ENCODE data around the gene CHPT1. TPM values are rescaled to one million over a fixed set of nuclear protein-coding genes. Genes with fewer than 3 reads are reported as not detected.

CHPT1 gene
- total and polyA plus RNA-seq, 5 donors from 2014 or later = 2.8 to 15.3 (median 10.2) TPM

- Histone ChIP-seq H3K27ac (ENCODE audit: insufficient read depth, low read length, poor library complexity, severe bottlenecking) (no peak overlapping the region), H3K4me3 (ENCODE audit: low read depth, low read length) (no peak overlapping the region), H3K9me3 (ENCODE audit: control insufficient read depth in 2 of 2, low read length in 2 of 2) (no peaks in the 10 kb centered on the region), H3K4me1 (ENCODE audit: control insufficient read depth, insufficient read depth, low read length, poor library complexity, severe bottlenecking) (no peaks in the 10 kb centered on the region), H3K36me3 (ENCODE audit: control insufficient read depth, insufficient read depth, low read length) (no peaks in the 10 kb centered on the region), H3K27me3 (ENCODE audit: control insufficient read depth, insufficient read depth, low read length) (peaks cover 14% of the 10 kb centered on the region)
- DNase-seq (no peak), ATAC-seq (ENCODE audit: low read depth in 2 of 2) (no peak)
- H3K27me3 Mint-ChIP-seq = peaks cover 18% of the 10 kb centered on the region
- H3K4me3 Mint-ChIP-seq = no peak overlapping the region
- peaks cover 0 to 5% (median 0%) of the 10 kb centered on the region in 7 donors for H3K9me3 Mint-ChIP-seq
- no peak overlapping the region for H3K27ac Mint-ChIP-seq
- H3K36me3 Mint-ChIP-seq = no peaks in the 10 kb centered on the region
- peaks cover 0 to 2% (median 0%) of the 10 kb centered on the region in 4 donors for H3K4me1 Mint-ChIP-seq
These were observed 12.3 kb upstream of the CHPT1 start for GRCh38 chr12:101685092-101685491.

DNA sequence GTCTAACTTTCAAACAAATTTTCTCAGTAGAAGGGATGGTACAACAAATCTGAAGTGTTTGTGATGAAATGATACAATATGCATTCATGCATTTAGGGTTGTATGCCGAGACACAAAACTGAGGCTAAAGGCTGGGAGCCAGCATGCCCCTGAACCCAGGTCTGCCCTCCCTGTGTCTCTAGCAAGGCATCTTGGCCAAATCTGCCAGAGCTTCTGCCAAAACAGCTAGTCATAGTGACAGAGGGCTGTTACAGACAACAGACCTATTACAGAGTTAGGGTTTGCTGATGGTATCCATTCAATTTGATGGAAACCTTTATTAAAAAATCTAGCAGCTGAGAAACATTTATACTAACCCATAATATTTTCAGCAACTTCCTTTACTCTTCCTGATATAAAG lies 11.3 kb upstream of the CHPT1 start:
- Mint-ChIP-seq H3K27me3 (peaks cover 13% of the 10 kb centered on the region), H3K36me3 (no peaks in the 10 kb centered on the region), H3K4me3 (no peak overlapping the region), H3K9me3 (peaks cover 0 to 5% (median 0%) of the 10 kb centered on the region in 7 donors), H3K4me1 (peaks cover 0 to 2% (median 0%) of the 10 kb centered on the region in 4 donors), H3K27ac (no peak overlapping the region)
- ATAC-seq (ENCODE audit: low read depth in 2 of 2) (no peak), DNase-seq (no peak)
- H3K4me3 ChIP-seq (ENCODE audit: low read depth, low read length) = no peak overlapping the region
- H3K27ac ChIP-seq (ENCODE audit: insufficient read depth, low read length, poor library complexity, severe bottlenecking) = no peak overlapping the region
- no peaks in the 10 kb centered on the region for H3K4me1 ChIP-seq (ENCODE audit: control insufficient read depth, insufficient read depth, low read length, poor library complexity, severe bottlenecking)
- no peaks in the 10 kb centered on the region for H3K9me3 ChIP-seq (ENCODE audit: control insufficient read depth in 2 of 2, low read length in 2 of 2)
- H3K36me3 ChIP-seq (ENCODE audit: control insufficient read depth, insufficient read depth, low read length) = no peaks in the 10 kb centered on the region
- peaks cover 14% of the 10 kb centered on the region for H3K27me3 ChIP-seq (ENCODE audit: control insufficient read depth, insufficient read depth, low read length)

- no peak overlapping the region for H3K4me3 ChIP-seq (ENCODE audit: low read depth, low read length)
- H3K27ac Mint-ChIP-seq = no peak overlapping the region
- no peaks in the 10 kb centered on the region for H3K36me3 Mint-ChIP-seq
- H3K4me1 ChIP-seq (ENCODE audit: control insufficient read depth, insufficient read depth, low read length, poor library complexity, severe bottlenecking) = no peaks in the 10 kb centered on the region
- ATAC-seq (ENCODE audit: low read depth in 2 of 2) (no peak), DNase-seq (no peak)
- H3K36me3 ChIP-seq (ENCODE audit: control insufficient read depth, insufficient read depth, low read length) = no peaks in the 10 kb centered on the region
- no peak overlapping the region for H3K27ac ChIP-seq (ENCODE audit: insufficient read depth, low read length, poor library complexity, severe bottlenecking)
- H3K9me3 ChIP-seq (ENCODE audit: control insufficient read depth in 2 of 2, low read length in 2 of 2) = no peaks in the 10 kb centered on the region
- peaks cover 14% of the 10 kb centered on the region for H3K27me3 Mint-ChIP-seq
- peaks cover 0 to 6% (median 2%) of the 10 kb centered on the region in 4 donors for H3K4me1 Mint-ChIP-seq
- no peak overlapping the region for H3K4me3 Mint-ChIP-seq
- peaks cover 3% of the 10 kb centered on the region for H3K27me3 ChIP-seq (ENCODE audit: control insufficient read depth, insufficient read depth, low read length)
- peaks cover 0 to 2% (median 0%) of the 10 kb centered on the region in 7 donors for H3K9me3 Mint-ChIP-seq
These were observed 6.8 kb upstream of the CHPT1 start for GRCh38 chr12:101690544-101691098.

DNA sequence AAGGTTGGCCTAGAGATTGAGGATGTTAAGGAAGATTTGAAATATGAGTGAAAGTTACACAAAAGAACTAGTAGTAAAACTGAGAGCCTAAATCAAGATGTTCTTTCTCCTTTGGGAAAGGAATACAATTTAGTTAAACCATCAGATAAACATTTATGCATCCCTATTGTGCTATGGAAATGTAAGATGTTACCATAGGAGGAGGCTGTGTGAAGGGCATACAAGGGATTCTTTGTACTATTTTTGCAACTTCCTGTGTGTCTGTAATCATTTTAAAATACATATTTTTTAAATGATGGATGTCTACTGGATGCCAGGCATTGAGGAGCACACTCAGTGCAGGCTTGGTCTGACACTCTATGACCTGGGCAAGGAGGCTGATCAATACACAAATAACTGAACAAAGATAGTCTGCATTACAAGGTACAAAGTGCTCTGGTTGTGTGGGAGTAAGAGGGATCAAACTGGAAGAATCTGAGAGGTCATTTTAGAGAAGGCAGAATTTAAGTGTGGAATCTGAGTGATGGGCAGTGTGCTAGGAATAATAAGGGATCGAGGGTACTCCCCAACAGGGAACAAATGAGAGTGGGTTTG lies 5.8 kb upstream of the CHPT1 start:
- Histone ChIP-seq H3K9me3 (ENCODE audit: control insufficient read depth in 2 of 2, low read length in 2 of 2) (no peaks in the 10 kb centered on the region), H3K27me3 (ENCODE audit: control insufficient read depth, insufficient read depth, low read length) (no peaks in the 10 kb centered on the region), H3K36me3 (ENCODE audit: control insufficient read depth, insufficient read depth, low read length) (no peaks in the 10 kb centered on the region), H3K4me1 (ENCODE audit: control insufficient read depth, insufficient read depth, low read length, poor library complexity, severe bottlenecking) (no peaks in the 10 kb centered on the region), H3K4me3 (ENCODE audit: low read depth, low read length) (no peak overlapping the region), H3K27ac (ENCODE audit: insufficient read depth, low read length, poor library complexity, severe bottlenecking) (no peak overlapping the region)
- DNase-seq = no peak
- peaks cover 17% of the 10 kb centered on the region for H3K27me3 Mint-ChIP-seq
- no peak for ATAC-seq (ENCODE audit: low read depth in 2 of 2)
- H3K9me3 Mint-ChIP-seq = peaks cover 0 to 2% (median 0%) of the 10 kb centered on the region in 7 donors
- H3K4me1 Mint-ChIP-seq = peaks cover 0 to 13% (median 6%) of the 10 kb centered on the region in 4 donors
- peak overlapping the region in 1 of 4 donors; percentile 15 for H3K4me3 Mint-ChIP-seq
- H3K36me3 Mint-ChIP-seq = no peaks in the 10 kb centered on the region
- no peak overlapping the region for H3K27ac Mint-ChIP-seq

- H3K4me1 Mint-ChIP-seq = peaks cover 0 to 29% (median 16%) of the 10 kb centered on the region in 4 donors
- no peak overlapping the region for H3K4me3 Mint-ChIP-seq
- Histone ChIP-seq H3K9me3 (ENCODE audit: control insufficient read depth in 2 of 2, low read length in 2 of 2) (no peaks in the 10 kb centered on the region), H3K4me1 (ENCODE audit: control insufficient read depth, insufficient read depth, low read length, poor library complexity, severe bottlenecking) (peaks cover 5% of the 10 kb centered on the region), H3K4me3 (ENCODE audit: low read depth, low read length) (no peak overlapping the region), H3K27me3 (ENCODE audit: control insufficient read depth, insufficient read depth, low read length) (no peaks in the 10 kb centered on the region), H3K36me3 (ENCODE audit: control insufficient read depth, insufficient read depth, low read length) (no peaks in the 10 kb centered on the region), H3K27ac (ENCODE audit: insufficient read depth, low read length, poor library complexity, severe bottlenecking) (no peak overlapping the region)
- no peak overlapping the region for H3K27ac Mint-ChIP-seq
- DNase-seq (no peak), ATAC-seq (ENCODE audit: low read depth in 2 of 2) (no peak)
- peaks cover 27% of the 10 kb centered on the region for H3K27me3 Mint-ChIP-seq
- peaks cover 0 to 1% (median 0%) of the 10 kb centered on the region in 7 donors for H3K9me3 Mint-ChIP-seq
- no peaks in the 10 kb centered on the region for H3K36me3 Mint-ChIP-seq
These were observed 3.1 kb upstream of the CHPT1 start for GRCh38 chr12:101694297-101694848.

- DNase-seq (no peak), ATAC-seq (ENCODE audit: low read depth in 2 of 2) (no peak)
- Mint-ChIP-seq H3K4me3 (peak overlapping the region in 1 of 4 donors; percentile 66), H3K27ac (no peak overlapping the region), H3K27me3 (peaks cover 33% of the 10 kb centered on the region), H3K4me1 (peaks cover 0 to 36% (median 18%) of the 10 kb centered on the region in 4 donors), H3K9me3 (no peaks in the 10 kb centered on the region), H3K36me3 (no peaks in the 10 kb centered on the region)
- Histone ChIP-seq H3K4me1 (ENCODE audit: control insufficient read depth, insufficient read depth, low read length, poor library complexity, severe bottlenecking) (peaks cover 5% of the 10 kb centered on the region), H3K27ac (ENCODE audit: insufficient read depth, low read length, poor library complexity, severe bottlenecking) (no peak overlapping the region), H3K9me3 (ENCODE audit: control insufficient read depth in 2 of 2, low read length in 2 of 2) (no peaks in the 10 kb centered on the region), H3K4me3 (ENCODE audit: low read depth, low read length) (no peak overlapping the region), H3K27me3 (ENCODE audit: control insufficient read depth, insufficient read depth, low read length) (no peaks in the 10 kb centered on the region), H3K36me3 (ENCODE audit: control insufficient read depth, insufficient read depth, low read length) (no peaks in the 10 kb centered on the region)
These were observed 2.5 kb upstream of the CHPT1 start for GRCh38 chr12:101694986-101695385.

DNA sequence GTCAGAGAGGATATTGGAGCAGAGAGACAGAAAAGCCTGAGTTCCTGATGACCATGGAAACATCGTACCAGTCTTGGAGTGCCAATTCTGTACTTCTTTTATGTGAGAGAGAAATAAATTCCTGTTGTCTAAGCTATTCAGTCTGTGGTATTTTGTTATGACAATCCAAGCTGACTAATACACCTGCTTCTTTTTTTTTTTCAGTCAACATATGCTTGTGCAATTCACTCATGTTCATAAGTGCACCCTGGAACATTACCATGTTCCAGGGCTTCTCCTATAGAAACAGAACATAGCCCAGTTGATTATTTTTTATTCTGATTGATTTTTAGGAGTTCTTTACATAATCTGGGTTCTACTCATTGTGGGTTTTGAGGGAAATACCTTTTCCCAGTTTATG lies 1.7 kb upstream of the CHPT1 start:
- DNase-seq = no peak
- no peak overlapping the region for H3K27ac ChIP-seq (ENCODE audit: insufficient read depth, low read length, poor library complexity, severe bottlenecking)
- no peaks in the 10 kb centered on the region for H3K36me3 ChIP-seq (ENCODE audit: control insufficient read depth, insufficient read depth, low read length)
- Mint-ChIP-seq H3K9me3 (no peaks in the 10 kb centered on the region), H3K27me3 (peaks cover 35% of the 10 kb centered on the region), H3K4me1 (peaks cover 0 to 43% (median 21%) of the 10 kb centered on the region in 4 donors), H3K27ac (peak overlapping the region in 2 of 3 donors; percentile 8 to 49), H3K36me3 (no peaks in the 10 kb centered on the region), H3K4me3 (peak overlapping the region in 2 of 4 donors; percentile 51 to 94)
- no peaks in the 10 kb centered on the region for H3K27me3 ChIP-seq (ENCODE audit: control insufficient read depth, insufficient read depth, low read length)
- peaks cover 5% of the 10 kb centered on the region for H3K4me1 ChIP-seq (ENCODE audit: control insufficient read depth, insufficient read depth, low read length, poor library complexity, severe bottlenecking)
- no peak overlapping the region for H3K4me3 ChIP-seq (ENCODE audit: low read depth, low read length)
- ATAC-seq (ENCODE audit: low read depth in 2 of 2) = no peak
- H3K9me3 ChIP-seq (ENCODE audit: control insufficient read depth in 2 of 2, low read length in 2 of 2) = no peaks in the 10 kb centered on the region

Data from CD4-positive, CD25-positive, alpha-beta regulatory T cell (primary cell).